ENCODE results near the gene ATP6V0E1. TPM values are rescaled to one million over a fixed set of nuclear protein-coding genes. Genes with fewer than 3 reads are reported as not detected.
A peak's percentile ranks its signal among the peaks of the same experiment; 100 is the strongest.

ATP6V0E1 gene
- total and polyA plus RNA-seq, 2 experiments from 2014 or later = 75.9 to 250 TPM

- peaks cover 11% of the 10 kb centered on the region; the same call in 2 of the 3 replicates for H3K36me3 Mint-ChIP-seq (ENCODE audit: low read depth)
- ATAC-seq (peak; percentile 72), DNase-seq (ENCODE audit: low spot score) (no peak)
- Histone ChIP-seq H3K27me3 (ENCODE audit: insufficient read depth) (no peaks in the 10 kb centered on the region), H3K4me1 (ENCODE audit: insufficient read depth) (peaks cover 9% of the 10 kb centered on the region), H3K79me2 (replicated peaks; ENCODE audit: insufficient read depth) (peaks cover 78% of the 10 kb centered on the region), H2AFZ (no peak overlapping the region), H4K20me1 (replicated peaks; ENCODE audit: insufficient read depth) (peaks cover 22% of the 10 kb centered on the region), H3K27ac (ENCODE audit: low read depth) (peak overlapping the region; percentile 67; the same call in 1 of the 2 replicates), H3F3A (replicated peaks; ENCODE audit: low read depth) (no peaks in the 10 kb centered on the region), H3K4me2 (peak overlapping the region; percentile 44), H3K9me2 (ENCODE audit: insufficient read depth) (peaks cover 5% of the 10 kb centered on the region; the same call in 1 of the 2 replicates), H3K36me3 (ENCODE audit: insufficient read depth) (no peaks in the 10 kb centered on the region), H3K4me3 (no peak overlapping the region)
- no peak for TF ChIP-seq CTCF (conservative IDR thresholded peaks at IDR 0.05; ENCODE audit: low read depth in 2 of 2)
- TF ChIP-seq NANOG (IDR thresholded peaks at IDR 0.05; ENCODE audit: borderline replicate concordance) = no peak
- TF ChIP-seq EZH2 (IDR thresholded peaks at IDR 0.05; ENCODE audit: low read depth, unreplicated experiment) = no peak
- no peak for TF ChIP-seq STAT1 (IDR thresholded peaks at IDR 0.05; ENCODE audit: unreplicated experiment)
- TF ChIP-seq REST (IDR thresholded peaks at IDR 0.05; ENCODE audit: unreplicated experiment) = no peak
- TF ChIP-seq ETS1 (IDR thresholded peaks at IDR 0.05) = no peak
- no peak for TF ChIP-seq JUNB (IDR thresholded peaks at IDR 0.05; ENCODE audit: unreplicated experiment)
- TF ChIP-seq POLR2AphosphoS5 (IDR thresholded peaks at IDR 0.05; ENCODE audit: low read depth) = no peak
- TF ChIP-seq CREB1 (CRISPR knock-in tag; IDR thresholded peaks at IDR 0.05; ENCODE audit: low read depth) = no peak
- TF ChIP-seq ZNF331 (CRISPR knock-in tag; IDR thresholded peaks at IDR 0.05; ENCODE audit: low read depth) = no peak
- no peak for TF ChIP-seq EZH2phosphoT487 (IDR thresholded peaks at IDR 0.05; ENCODE audit: unreplicated experiment)
- TF ChIP-seq ZNF114 (CRISPR knock-in tag; IDR thresholded peaks at IDR 0.05) = no peak
- TF ChIP-seq ZNF462 (CRISPR knock-in tag; IDR thresholded peaks at IDR 0.05) = no peak
- no peaks in the 10 kb centered on the region for H3K9me3 Mint-ChIP-seq
- H3K27me3 Mint-ChIP-seq (ENCODE audit: insufficient read depth, low read depth, poor library complexity) = peaks cover 2% of the 10 kb centered on the region
- peak overlapping the region; percentile 79 for H3K27ac Mint-ChIP-seq
- peaks cover 18% of the 10 kb centered on the region for H3K4me1 Mint-ChIP-seq
- no peak overlapping the region for H3K4me3 Mint-ChIP-seq
Observed at GRCh38 chr5:173015598-173016455, 32.3 kb downstream of the ATP6V0E1 start.

Data from GM23338 (cell line).